GM21515 (cell line): ENCODE data around the gene MYPOP.

Source experiments
- ATAC-seq: cut with Tn5 transposase; IDR thresholded peaks from one replicate; pipeline ENCODE4 v1.9.1; 2021; ENCODE audit not compliant: unreplicated experiment

The MYPOP gene

GRCh38 chr19:45865269-45865948 lies 37.0 kb downstream of the MYPOP start:
- ATAC-seq: no peak

DNA sequence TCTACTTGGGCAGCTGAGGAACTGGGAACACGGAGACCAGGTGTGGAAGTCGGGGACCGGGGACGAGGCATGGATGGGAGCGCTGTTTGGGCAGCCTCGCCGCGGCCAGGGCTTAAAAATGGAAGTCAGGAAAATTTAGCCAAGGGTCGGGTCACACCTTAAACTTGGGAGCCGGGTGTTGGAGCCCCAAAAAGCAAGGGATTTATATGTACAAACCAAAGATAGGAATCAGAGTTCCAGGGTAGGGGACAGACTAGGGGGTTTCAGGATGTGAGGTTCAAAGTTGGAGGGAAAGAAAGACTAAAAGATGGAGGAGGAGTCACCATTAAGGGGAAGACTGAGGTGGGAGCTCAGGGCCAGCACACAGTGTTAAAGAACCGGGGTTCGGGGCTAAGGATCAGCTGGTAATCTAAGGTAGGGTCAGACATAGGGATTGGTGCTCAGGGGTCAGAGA lies 37.8 kb downstream of the MYPOP start:
- ATAC-seq: no peak

GRCh38 chr19:45863840-45864628 lies 38.4 kb downstream of the MYPOP start, which contains the start of gene FOXA3:
TSS of gene FOXA3 (plus strand) at chr19:45864326. CDS start at chr19:45864457, 131 bp downstream.
- ATAC-seq: no peak

GRCh38 chr19:45863335-45863839 lies 39.0 kb downstream of the MYPOP start:
- no peak for ATAC-seq

GRCh38 chr19:45862564-45863334 lies 39.7 kb downstream of the MYPOP start, which contains the start of gene SYMPK:
TSS of gene SYMPK (minus strand) at chr19:45863147. CDS start at chr19:45854495, 8,652 bp downstream.
- ATAC-seq: peak; percentile 85

DNA sequence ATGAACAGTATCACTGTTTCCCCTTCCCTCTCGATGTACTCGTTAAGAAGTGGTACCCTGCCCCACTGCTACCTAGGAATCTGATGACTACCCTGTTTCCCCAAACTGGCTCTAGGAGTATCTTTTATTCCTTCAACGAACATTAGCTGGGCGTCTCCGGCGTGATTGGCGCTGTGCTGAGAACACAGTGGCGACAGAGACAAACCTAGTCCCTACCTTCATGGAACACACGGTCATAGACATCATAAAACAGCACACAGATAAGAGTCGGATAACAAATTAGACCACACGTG lies 40.2 kb downstream of the MYPOP start:
- no peak for ATAC-seq

DNA sequence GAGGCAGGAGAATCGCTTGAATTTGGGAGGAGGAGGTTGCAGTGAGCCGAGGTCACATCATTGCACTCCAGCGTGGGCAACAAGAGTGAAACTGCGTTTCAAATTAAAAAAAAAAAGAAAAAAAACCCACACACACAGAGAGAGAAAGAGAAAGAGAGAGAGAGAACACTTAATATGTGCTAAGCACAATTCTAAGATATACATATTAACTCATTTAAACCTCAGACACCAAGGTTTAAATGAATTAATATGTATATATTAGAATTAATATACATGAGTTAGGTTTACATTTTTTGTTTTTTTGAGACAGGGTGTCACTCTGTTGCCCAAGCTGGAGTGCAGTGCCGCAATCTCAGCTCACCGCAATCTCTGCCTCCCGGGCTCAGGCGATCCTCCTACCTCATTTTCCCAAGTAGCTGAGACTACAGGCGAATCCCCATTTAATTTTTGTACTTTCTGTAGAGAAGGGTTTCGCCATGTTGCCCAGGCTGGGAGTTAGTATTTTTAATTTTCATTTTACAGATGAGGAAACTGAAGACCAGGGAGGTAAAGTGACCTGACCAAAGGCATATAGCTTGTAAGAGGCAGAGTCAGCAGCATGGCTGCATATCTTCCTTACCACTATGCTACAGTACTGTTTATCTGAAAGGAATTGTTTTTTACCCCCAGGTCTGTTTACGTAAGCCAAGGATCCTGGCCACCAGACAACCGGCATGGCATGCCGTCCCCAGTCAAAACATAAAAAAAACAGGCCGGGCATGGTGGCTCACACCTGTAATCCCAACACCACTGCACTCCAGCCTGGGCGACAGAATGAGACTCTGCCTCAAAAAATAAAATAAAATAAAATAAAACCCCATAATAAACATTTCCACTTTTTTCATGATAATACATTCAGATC lies 41.8 kb downstream of the MYPOP start:
- no peak for ATAC-seq

GRCh38 chr19:45854167-45854778 lies 48.1 kb downstream of the MYPOP start:
- ATAC-seq: no peak

DNA sequence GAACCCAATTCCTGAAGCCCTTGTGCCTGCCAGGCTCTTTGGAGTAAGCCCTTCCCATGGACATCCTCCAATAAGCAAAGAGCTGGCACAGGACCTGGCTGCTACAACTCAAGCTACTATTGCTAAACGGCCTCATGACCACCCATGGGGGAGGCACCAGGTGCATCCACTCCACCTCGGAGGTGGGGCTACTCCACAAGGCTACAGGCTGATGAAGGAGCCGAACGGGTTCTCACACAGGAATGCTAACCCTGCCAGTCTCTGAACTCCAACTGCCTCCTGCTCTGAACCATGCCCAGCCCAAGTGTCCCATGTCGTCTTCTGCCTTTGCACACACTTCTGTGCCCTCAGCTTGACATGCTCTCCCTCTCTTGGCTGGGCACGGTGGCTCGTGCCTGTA lies 49.4 kb downstream of the MYPOP start:
- ATAC-seq: no peak

- no peak for ATAC-seq
These were observed 50.2 kb downstream of the MYPOP start for GRCh38 chr19:45852145-45852750.

- ATAC-seq: no peak
These were observed 53.5 kb downstream of the MYPOP start for GRCh38 chr19:45848922-45849321.

GRCh38 chr19:45847663-45848062 lies 54.8 kb downstream of the MYPOP start:
- ATAC-seq: no peak

GRCh38 chr19:45842198-45842597 lies 60.2 kb downstream of the MYPOP start:
- no peak for ATAC-seq
